Cardiac muscle cell (in vitro differentiated cells and primary cell): Measurements from ENCODE around the gene NR3C1. TPM values are rescaled to one million over a fixed set of nuclear protein-coding genes. Genes with fewer than 3 reads are reported as not detected.

ENCODE experiments used
- DNase-seq, 2 donors: peaks; one replicate each; pipeline versions ENCODE4 v3.0.0 to v3.0.0-alpha.2; 2010 to 2017; ENCODE audit warnings: low read depth in 1 of 2, low spot score in 1 of 2
- H3K27ac ChIP-seq: fragments of 200-600 bp; sonication (generic); 2 replicates; pipeline ENCODE4 v1.5.1; 2016
- H3K27me3 ChIP-seq: fragments of 200-600 bp; sonication (generic); 2 replicates; pipeline ENCODE4 v1.6.0; 2016; ENCODE audit warnings: control low read depth
- H3K36me3 ChIP-seq: fragments of 200-600 bp; sonication (generic); 2 replicates; pipeline ENCODE4 v1.5.1; 2016; ENCODE audit warnings: control low read depth
- H3K4me1 ChIP-seq: fragments of 200-600 bp; sonication (generic); 2 replicates; pipeline ENCODE4 v1.8.1; 2017; ENCODE audit warnings: low read depth, mild to moderate bottlenecking, mixed run types
- H3K4me3 ChIP-seq: fragments of 200-600 bp; sonication (generic); 2 replicates; pipeline ENCODE4 v1.5.1; 2016; ENCODE audit warnings: mild to moderate bottlenecking
- H3K9me3 ChIP-seq: fragments of 200-600 bp; sonication (generic); 2 replicates; pipeline ENCODE4 v1.5.1; 2017; ENCODE audit warnings: low read depth, mild to moderate bottlenecking, control low read depth
- CTCF ChIP-seq: IDR thresholded peaks from 2 replicates; pipeline ENCODE4 v1.5.1; 2012; ENCODE audit warnings: low read depth, mild to moderate bottlenecking, low read length
- polyA plus RNA-seq: library from polyadenylated mRNA; unstranded; fragments of >200 nt; fragmentation: Nextera tagmentation; extraction: Ambion mirVana; gene quantifications from 2 replicates; pipeline ENCODE4 v1.2.1, GENCODE V29; 2016
- total RNA-seq: library from RNA; depleted of rRNA; stranded (reverse); fragments of >200 nt; gene quantifications from 2 replicates; pipeline ENCODE4 v1.2.3, GENCODE V29; 2016

NR3C1 gene
- total and polyA plus RNA-seq, 2 experiments from 2014 or later: 9.4 to 9.7 TPM

- H3K36me3 ChIP-seq: no peaks in the 10 kb centered on the region
- no peak overlapping the region for H3K4me3 ChIP-seq
- no peak for TF ChIP-seq CTCF
- H3K27ac ChIP-seq: no peak overlapping the region
- H3K27me3 ChIP-seq: no peaks in the 10 kb centered on the region
- H3K9me3 ChIP-seq: no peaks in the 10 kb centered on the region
- no peak for DNase-seq
- peaks cover 10% of the 10 kb centered on the region for H3K4me1 ChIP-seq
Measured at GRCh38 chr5:143238620-143239019, 164.9 kb downstream of the NR3C1 start.

GRCh38 chr5:143237664-143238063, 165.8 kb downstream of the NR3C1 start:
- H3K27ac ChIP-seq: no peak overlapping the region
- no peaks in the 10 kb centered on the region for H3K36me3 ChIP-seq
- H3K4me1 ChIP-seq: peaks cover 10% of the 10 kb centered on the region
- no peak for TF ChIP-seq CTCF
- DNase-seq: no peak
- no peaks in the 10 kb centered on the region for H3K9me3 ChIP-seq
- no peaks in the 10 kb centered on the region for H3K27me3 ChIP-seq
- H3K4me3 ChIP-seq: no peak overlapping the region

- Histone ChIP-seq H3K9me3 (no peaks in the 10 kb centered on the region), H3K4me1 (peaks cover 10% of the 10 kb centered on the region), H3K27ac (no peak overlapping the region), H3K27me3 (no peaks in the 10 kb centered on the region), H3K36me3 (no peaks in the 10 kb centered on the region), H3K4me3 (no peak overlapping the region)
- DNase-seq: no peak
- TF ChIP-seq CTCF: no peak
Measured at GRCh38 chr5:143236682-143237081, 166.8 kb downstream of the NR3C1 start.

- Histone ChIP-seq H3K4me1 (peaks cover 5% of the 10 kb centered on the region), H3K27ac (no peak overlapping the region)
- peak in 1 of 2 donors; percentile 66 for DNase-seq
Measured at GRCh38 chr5:143235423-143235822, 168.1 kb downstream of the NR3C1 start.

GRCh38 chr5:143234162-143234842, 169.2 kb downstream of the NR3C1 start:
- Histone ChIP-seq H3K9me3 (no peaks in the 10 kb centered on the region), H3K36me3 (no peaks in the 10 kb centered on the region), H3K27ac (no peak overlapping the region), H3K27me3 (no peaks in the 10 kb centered on the region), H3K4me1 (peaks cover 5% of the 10 kb centered on the region), H3K4me3 (no peak overlapping the region)
- no peak for DNase-seq
- no peak for TF ChIP-seq CTCF

More at GRCh38 chr5:143235423-143235822, 168.1 kb downstream of the NR3C1 start:
- Histone ChIP-seq H3K27me3 (no peaks in the 10 kb centered on the region), H3K4me3 (no peak overlapping the region), H3K36me3 (no peaks in the 10 kb centered on the region), H3K9me3 (no peaks in the 10 kb centered on the region)
- no peak for TF ChIP-seq CTCF
